Umbilical cord (tissue), 2 donors: ENCODE results near the gene SFXN4. TPM values are rescaled to one million over a fixed set of nuclear protein-coding genes. Genes with fewer than 3 reads are reported as not detected.
A peak's percentile ranks its signal among the peaks of the same experiment; 100 is the strongest.
"Not testable (repeated sequence)": the region's sequence is repeated elsewhere in the genome, so short reads cannot be mapped to it uniquely, and the experiment has no call there.

ENCODE experiments used
- DNase-seq: peaks from one replicate; pipeline ENCODE4 v3.0.0-alpha.2; 2015; ENCODE audit warnings: low spot score
- total RNA-seq: library from RNA; depleted of rRNA; stranded (reverse); fragments of >200 nt; gene quantifications from one replicate; pipeline ENCODE4 v1.2.3, GENCODE V29; 2014; ENCODE audit warnings: low replicate concordance; ENCODE audit not compliant: insufficient read depth

Gene SFXN4
- total RNA-seq, 1 donor from 2014 or later, result 22.6 TPM

DNA sequence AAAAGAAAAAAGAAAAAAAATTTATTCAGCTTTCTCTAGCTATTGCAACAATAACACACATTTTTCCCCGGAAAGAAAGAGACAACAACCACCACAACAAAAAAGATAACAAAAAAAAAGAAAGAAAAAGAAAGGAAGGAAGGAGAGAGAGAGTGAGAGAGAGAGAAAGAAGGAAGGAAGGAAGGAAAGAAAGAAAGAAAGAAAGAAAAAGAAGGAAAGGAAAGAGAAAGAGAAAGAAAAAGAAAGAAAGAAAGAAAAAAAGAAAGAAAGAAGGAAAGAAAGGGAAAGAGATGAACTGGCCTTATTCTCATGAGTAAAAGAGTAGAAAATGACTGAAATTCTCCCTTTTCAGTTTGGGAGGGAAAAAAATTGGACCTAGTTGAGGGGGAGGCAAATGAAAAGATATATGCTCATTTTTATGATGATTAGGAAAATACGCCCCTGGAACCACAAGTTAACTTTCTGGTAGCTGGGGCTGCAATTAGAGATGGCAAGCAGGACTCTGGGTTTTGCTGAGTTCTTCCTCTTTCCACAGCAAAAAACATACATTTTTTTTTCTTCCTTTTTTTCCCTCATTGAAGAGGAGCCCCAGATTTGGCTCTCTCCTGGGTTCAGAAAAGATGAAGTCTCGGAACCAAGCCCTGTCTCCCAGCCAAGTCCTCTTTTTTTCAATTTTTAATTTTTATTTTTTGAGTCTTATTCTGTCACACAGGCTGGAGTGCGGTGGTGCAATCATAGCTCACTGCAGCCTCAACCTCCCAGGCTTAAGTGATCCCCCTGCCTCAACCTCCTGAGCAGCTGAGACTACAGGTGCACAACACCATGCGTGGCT lies 25.7 kb upstream of the SFXN4 start:
- peak; percentile 32 for DNase-seq

DNA sequence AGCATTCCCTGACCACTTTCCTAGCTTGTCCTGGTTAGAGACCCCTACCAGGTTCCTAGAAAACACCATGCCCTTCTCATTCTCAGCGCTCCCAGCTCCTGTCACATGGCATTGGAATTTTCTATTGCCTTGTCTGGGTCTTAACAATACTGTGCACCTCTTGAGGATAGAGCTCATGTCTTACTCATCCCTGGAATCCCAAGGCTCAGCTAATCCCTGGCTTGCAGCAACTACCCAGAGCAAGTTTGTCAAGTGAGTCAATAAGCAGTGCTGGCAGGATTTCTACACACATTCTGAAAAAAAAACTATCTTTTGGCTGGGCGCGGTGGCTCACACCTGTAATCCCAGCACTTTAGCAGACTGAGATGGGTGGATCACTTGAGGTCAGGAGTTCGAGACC lies 24.8 kb upstream of the SFXN4 start:
- DNase-seq, result peak; percentile 88

DNA sequence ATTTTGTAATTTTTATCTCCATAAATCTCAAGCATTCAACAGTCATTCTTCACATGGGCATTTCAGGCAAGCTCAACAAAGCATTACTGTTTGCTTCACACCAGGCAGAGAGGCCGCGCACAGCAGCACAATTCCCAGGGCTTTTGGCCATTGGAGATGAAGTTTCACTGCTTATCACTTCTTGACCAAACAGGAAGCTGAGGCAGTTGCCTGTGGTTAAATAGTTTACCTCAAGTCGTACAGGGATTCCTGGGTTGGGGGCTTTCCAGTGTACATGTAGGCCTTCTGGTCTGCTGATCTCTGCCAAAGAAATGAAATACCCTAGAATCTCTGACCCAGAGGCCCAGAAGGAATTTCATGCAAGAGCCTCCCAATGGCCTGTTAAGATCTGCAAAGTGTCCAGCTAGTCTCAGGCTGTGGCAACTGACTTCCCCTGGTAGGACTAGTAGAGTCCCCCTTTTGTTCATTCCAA lies 24.3 kb upstream of the SFXN4 start:
- DNase-seq, result no peak

DNA sequence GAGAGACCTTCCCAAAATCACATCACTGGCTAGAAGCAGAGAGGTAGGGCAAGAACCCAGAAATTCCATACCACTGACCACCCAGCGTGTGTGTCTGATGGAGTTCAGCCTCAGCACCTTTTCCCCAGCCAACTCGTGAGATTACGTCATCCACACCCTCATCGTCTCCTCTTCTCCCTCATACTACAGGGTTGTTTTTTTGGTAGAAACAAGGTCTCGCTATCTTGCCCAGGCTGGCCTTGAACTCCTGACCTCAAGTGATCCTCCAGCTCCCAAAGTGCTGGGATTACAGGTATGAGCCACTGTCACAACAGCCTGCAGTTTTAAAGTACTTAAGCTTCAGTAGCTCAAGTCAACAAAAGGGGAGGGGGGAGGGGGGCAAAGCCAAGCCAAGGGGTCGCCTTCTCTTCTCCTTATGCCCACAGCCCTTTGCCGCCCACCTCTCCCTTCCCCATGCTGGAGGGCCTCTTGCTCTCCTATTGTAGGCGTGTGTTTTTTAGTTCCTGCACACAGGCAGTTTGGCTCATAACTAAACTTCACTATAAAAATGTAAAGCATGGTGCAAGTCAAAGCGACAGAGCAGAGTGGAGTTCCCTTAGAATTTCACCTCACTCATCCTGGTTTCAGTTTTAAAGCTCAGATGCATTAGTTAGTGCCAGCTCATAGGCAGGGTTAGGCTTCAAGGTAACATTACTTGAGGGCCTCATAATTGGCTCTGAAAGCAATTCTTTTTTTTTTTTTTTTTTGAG lies 18.3 kb upstream of the SFXN4 start:
- DNase-seq, result no peak

DNA sequence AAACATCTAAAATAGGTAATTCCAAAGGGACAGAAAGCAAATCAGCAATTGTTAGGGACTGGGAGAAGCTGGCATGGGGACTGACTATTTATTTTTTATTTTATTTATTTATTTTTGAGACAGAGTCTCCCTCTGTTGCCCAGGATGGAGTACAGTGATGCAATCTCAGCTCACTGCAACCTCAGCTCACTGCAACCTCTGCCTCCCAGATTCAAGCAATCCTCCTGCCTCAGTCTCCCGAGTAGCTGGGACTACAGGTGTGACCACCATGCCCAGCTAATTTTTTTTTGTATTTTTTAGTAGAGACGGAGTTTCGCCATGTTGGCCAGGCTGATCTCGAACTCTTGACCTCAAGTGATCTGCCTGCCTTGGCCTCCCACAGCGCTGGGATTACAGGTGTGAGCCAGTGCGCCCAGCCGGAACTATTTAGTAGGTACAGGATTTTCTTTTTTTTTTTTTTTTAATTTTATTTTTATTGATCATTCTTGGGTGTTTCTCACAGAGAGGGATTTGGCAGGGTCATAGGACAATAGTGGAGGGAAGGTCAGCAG lies 15.4 kb upstream of the SFXN4 start:
- DNase-seq, result not testable (repeated sequence)

DNA sequence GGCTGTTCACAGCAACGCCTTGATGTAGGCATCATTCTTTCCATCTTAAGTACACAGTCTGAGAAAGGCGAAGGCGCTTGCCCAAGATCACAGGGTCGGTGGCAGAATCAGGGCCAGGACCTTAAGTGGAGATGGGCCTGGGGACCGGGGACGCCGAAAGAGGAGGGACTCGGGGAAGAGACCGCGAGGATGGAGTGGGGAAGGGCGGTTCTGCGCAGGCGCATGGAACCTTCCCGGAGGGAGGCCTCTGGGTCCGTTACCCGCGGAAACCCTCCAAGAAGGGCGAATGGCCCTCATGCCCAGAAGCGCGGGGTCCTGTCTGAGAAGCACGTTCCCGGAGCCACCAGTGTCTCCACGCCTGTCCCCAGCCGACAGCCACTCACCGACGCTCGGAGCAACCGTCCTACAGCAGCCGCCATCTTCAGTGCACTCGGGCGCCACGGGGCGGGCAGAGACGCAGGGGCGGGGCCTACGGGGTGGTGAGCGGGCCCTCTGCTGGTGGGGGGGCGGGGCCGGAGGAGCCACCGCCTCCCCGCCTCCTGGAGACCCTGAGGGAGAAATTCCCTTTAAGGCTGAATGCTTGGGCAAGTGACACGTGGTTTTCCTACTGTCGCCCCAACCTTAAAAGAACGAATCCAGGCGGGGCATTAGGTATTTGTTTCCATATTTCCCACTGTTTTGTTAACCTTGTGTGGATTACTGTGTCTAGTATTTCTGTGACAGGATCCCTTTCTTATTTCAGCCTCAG lies 13.0 kb upstream of the SFXN4 start, which contains the start of gene PRDX3:
Gene PRDX3 (minus strand): TSS at position 441 of the 748 bp plus-strand sequence. CDS start 22 bp downstream, at position 419.
- peak; percentile 96 for DNase-seq

DNA sequence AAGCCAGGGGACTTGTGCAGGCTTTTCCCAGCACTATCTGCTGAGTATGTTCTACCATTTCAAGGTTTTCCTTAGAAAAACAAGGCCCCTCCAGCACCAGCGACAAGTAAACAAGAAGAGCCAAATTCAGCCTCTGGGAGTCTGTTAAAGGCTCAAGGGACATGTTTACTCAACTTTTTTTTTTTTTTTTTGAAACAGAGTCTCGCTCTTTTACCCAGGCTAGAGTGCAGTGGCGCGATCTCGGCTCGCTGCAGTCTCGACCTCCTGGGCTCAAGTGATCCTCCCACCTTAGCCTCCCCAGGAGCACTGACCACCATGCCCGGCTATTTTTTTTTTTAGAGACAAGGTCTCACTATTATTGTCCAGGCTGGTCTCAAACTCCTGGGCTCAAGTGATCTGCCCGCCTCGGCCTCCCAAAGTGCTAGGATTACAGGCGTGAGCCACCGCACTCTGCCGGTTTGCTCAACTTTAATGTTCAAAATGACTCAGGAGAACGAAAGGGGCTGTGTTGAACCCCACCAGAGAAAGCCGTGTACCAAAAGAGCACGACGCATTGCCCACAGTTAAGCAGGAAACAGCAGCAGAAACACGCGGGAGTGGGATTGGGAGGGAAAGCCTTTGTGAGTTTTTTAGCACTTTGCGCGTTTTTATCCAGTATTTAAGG lies 12.3 kb upstream of the SFXN4 start:
- no peak for DNase-seq

DNA sequence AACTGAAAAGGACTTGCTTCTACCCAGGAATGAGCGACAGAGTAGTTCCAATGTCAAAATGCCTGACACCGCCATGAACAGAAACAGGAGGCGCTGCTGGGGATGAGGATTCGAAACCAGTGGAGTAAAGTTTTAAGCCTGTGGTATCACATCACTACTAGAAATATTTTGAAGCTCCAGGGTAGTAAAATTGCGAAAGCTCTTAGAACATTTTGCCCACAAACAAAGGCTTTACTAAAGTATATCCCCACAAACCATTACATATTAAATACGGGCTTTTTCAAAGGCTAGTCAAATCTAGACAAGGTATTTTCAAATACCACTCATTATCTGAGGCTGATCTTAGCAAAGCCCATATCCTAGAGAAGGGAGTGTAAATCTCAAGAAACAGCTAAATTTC lies 10.7 kb upstream of the SFXN4 start:
- no peak for DNase-seq

DNA sequence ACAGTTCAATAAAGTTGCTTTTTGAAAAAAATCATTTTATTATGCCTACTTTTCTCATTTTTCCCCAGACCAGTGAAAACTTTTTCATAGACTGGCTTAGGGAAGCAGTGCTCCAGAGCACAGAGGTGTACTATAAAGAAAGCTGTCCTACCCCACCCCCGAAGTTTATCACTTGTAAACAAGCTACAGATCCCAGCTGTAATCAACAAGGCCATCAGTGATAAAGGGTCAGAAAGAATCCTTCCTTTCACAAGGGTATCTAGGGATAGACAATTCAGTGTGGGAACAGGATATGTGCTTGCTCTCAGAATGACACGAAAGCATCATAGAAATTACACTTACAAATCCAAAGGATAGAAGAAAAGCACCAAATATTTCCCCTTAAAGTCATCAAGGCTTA lies 8.6 kb upstream of the SFXN4 start:
- DNase-seq, result no peak

DNA sequence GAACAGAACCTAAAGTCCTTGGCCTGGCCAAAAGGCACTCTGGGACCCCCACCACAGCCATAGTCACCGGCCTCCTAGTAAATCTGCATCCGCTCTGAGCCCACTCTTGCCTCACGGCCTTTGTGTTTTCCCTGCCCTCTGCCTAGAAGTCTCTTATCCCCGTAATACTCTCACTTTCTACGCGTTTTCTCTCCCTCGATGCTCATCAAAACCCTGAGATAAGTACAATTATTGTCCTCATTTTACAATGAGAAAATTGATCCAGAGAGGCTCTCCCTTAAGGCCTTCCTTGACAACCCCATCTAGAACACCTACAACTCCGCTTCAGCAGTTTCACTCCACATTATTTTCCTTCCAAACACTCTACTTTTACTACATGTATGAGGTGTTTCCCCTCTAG lies 1.5 kb upstream of the SFXN4 start:
- DNase-seq, result no peak

DNA sequence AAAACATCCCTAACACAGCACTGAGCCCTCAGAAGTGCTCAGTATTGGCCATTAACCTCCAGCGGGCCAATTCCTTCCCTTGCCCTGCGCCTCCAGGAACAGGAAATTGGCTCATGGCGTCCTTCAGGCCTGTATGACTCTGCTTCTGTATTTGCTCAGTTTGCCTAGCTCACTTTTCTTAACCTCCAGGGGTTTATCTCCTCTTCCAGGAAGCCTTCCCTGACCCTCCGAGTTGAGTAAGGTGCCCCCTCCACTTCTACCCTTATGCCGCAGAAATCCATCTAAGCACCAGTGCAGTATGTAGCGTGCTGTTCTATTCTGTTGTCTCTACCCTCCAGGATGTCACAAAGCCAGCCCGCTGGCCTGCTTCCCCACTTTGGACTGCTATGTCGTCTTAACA lies 1.1 kb upstream of the SFXN4 start:
- no peak for DNase-seq

DNA sequence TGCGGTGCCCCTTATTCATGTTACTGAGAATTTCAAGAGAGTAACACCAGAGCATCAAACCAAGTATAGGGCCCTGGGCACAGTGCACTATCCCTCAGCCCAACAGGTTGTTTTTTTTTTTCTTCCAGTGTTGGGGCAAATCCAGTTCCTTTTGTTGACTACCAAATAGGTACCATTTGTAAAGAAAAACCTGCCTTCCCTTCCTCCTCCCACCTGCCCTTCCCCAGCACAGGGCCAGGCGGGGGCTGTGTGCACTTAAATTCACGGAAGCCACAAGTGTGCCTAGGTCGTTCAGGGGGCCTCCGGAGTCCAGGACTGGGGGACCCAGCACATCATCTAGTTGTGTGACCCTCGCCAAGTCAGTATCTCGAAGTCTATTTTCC lies 595 bp upstream of the SFXN4 start:
- DNase-seq, result no peak

DNA sequence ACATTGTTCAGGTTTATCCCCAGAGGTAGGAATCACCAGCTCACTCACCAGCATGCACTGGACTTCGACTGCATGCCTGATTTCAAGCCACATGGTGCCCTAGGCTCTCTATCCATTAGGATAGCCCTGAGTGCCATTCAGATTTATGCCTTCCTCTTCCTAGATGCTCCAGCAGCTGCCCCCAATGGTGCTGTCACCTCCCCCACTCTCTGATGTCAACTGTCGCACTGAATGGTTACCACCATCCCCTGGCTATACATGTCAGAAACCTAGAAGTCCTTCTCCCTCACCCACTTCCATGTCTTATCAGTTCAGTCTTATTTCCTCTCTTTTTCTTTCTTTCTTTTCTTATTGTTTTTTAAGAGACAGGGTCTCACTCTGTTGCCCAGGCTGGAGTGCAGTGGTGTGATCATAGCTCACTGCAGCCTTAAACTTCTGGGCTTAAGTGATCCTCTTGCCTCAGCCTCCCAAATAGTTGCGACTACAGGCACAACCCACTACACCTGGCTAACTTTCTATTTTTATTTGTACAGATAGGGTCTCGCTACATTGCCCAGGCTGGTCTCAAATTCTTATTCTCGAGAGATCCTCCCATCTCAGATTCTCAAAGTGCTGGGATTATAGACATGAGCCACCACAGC lies 2.9 kb downstream of the SFXN4 start:
- no peak for DNase-seq

DNA sequence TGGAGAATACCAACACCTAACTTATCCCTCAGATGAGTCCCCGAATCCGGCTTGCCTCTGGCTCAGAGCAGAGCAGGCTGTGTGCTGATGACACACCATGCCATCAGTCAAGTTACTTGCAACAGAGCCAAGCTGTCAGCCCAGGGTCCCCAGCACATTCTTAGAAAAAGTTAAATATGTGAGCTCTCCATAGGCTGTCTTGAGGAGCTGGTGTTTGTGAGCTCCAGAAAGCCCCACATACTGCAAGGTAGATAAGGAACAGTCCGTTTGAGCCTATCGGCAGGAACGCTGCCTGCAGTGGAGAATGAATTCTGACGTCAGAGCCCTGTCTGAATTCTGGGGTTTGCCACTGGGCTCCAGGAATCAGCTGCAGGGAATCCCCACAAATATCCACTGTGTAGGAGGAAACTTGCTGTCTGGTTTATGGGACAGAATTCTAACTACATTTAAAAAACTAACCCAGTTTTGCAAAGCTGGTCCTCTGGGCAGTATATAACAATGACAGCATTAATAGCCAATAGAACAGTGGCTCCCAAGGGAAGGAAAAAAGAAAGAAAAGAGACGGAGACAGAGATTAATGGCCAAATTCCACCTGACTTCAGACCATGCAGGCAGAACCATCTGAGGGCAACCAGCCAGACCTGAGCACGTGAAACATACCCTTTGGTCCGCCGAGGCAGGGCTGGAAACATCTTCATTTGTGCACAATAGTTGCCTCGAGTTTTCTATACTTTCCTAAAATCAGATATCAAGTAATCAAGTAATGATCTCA lies 3.6 kb downstream of the SFXN4 start:
- DNase-seq, result no peak

DNA sequence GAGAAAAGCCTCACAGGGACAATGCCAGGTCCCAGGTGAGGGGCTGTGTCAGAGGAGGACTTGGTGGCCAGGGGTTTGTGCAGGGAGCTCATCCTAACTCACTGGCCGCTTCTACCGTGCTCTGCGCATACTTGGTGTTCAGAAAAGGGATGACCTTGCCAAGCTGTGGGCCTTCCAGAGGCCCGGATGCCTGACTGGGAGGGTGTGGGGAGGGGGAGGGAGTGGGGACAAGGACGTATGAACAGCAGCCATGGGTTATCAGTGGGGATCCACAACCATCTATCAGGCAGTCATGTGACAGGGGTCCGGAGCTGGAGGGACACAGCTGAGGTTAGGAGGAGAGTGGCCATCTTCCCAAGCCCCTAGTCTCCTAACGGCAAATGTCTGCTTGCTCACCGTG lies 6.2 kb downstream of the SFXN4 start:
- DNase-seq, result no peak

DNA sequence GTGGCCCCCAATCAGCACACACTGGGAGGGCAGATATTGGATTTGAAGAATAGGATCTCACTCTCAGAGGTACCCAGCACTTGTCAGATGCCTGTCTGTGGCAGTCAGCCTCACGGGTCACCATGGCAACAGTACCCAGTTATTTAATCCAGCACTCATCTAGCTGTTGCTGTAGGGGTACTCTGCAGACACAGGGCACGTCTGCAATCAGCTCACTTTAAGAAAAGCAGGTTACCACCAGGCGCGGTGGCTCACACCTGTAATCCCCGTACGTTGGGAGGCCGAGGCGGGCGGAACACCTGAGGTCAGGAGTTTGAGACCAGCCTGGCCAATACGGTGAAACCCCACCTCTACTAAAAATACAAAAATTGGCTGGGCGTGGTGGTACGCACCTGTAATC lies 11.9 kb downstream of the SFXN4 start:
- DNase-seq, result no peak

DNA sequence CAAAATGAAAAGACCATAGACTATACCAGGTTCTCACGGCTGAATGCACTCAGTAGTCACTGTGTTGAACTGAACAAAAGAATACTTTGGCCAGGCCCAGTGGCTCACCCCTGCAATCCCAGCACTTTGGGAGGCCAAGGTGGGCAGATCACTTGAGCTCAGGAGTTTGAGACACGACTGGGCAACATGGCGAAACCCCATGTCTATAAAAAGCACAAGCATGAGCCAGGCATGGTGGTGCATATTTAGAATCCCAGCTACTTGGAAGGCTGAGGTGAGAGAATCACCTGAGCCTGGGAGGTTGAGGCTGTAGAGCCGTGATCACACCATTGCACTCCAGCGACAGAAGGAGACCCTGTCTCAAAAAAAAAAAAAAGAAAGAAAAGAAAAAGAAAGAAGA lies 12.5 kb downstream of the SFXN4 start:
- DNase-seq, result no peak

DNA sequence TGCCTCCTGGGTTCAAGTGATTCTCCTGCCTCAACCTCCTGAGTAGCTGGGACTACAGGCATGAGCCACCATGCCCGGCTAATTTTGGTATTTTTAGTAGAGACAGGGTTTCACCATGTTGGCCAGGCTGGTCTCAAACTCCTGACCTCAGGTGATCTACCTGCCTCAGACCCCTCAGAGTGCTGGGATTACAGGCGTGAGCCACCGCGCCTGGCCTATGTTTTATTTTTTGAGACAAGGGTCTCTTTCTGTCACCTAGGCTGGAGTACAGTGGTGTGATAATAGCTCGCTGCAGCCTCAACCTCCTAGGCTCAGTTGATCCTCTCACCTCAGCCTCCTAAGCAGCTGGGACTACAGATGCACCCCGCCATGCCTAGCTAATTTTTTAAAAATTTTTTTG lies 13.9 kb downstream of the SFXN4 start:
- not testable (repeated sequence) for DNase-seq

DNA sequence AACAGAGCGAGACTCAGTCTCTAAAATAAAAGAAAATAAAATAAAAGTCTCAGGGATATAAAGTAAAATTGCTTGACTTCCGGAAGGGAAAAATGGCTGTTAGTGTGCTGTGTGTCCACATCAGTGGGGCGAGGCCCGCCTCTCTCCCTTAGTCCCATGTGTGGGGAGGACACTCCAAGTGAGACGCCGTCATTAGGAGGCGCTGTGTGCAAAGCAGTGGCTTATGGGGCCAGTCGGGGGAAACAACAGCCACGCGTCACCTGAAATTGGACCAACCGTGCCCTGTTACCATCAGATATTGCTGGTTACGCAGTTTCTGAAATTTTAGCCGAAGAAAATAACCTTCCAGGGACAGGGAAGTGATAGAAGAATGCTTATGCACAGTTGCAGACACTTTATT lies 15.8 kb downstream of the SFXN4 start:
- no peak for DNase-seq

DNA sequence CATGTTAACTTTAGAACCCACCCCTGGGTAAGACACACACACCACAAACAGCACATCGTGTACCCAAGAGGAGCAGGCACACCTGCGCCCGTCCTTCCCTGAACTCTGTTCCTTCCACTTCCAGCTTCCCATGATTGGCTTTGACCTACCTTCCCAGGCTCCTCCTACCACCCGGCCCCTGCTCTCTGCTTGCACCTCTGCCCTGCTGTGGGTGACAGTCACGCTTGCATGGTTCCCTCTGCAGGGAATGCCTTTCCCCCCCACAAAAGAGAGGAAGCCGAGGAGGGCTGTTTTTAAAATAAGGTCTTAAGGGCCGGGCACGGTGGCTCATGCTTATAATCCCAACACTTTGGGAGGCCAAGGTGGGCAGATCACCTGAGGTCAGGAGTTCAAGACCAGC lies 16.4 kb downstream of the SFXN4 start:
- DNase-seq, result no peak
